B cell (primary cell): ENCODE measurements around the gene FBXL16. TPM values are rescaled to one million over a fixed set of nuclear protein-coding genes. Genes with fewer than 3 reads are reported as not detected.

Source experiments
- ATAC-seq: fragments of 200-7000 bp; cut with Tn5 transposase; one replicate; pipeline ENCODE4 v1.10.0; 2021; ENCODE audit warnings: low read depth, mild to moderate bottlenecking, moderate number of reproducible peaks, moderate library complexity
- CTCF ChIA-PET: fragments of 350-600 bp; sonication (Branson Sonifier 250); formaldehyde crosslinking; loops from one replicate; lab custom pipeline; 2021; ENCODE audit warnings: antibody characterized with exemption, inconsistent platforms; lab: Charles Lee
- POLR2A ChIA-PET: fragments of 350-600 bp; sonication (Branson Sonifier 250); formaldehyde crosslinking; loops from one replicate; lab custom pipeline; 2021; ENCODE audit warnings: antibody characterized with exemption; lab: Charles Lee
- DNase-seq: peaks from one replicate; pipeline ENCODE4 v3.0.0; 2013
- H2AFZ ChIP-seq: 2 replicates; pipeline ENCODE4 v1.6.1; 2012; ENCODE audit warnings: mild to moderate bottlenecking, low read depth, low read length; ENCODE audit not compliant: insufficient read depth, poor library complexity, severe bottlenecking
- H3K27ac ChIP-seq, 2 donors: 1 replicate in 1 of 2; 2 replicates in 1 of 2; pipeline ENCODE4 v1.5.1; 2012 to 2013; ENCODE audit warnings: low read length in 2 of 2, mild to moderate bottlenecking in 2 of 2, moderate library complexity in 1 of 2
- H3K27me3 ChIP-seq, 4 experiments: fragments of 200-600 bp in 1 of 4; sonication (generic) in 1 of 4; replicated peaks in 1 of 4; 1 replicate in 2 of 4; 2 replicates in 2 of 4; pipeline versions ENCODE4 v1.6.1 to v1.7.0; 2013 to 2016; ENCODE audit warnings: low read length in 3 of 4, mild to moderate bottlenecking in 2 of 4, mixed read lengths in 1 of 4, moderate library complexity in 1 of 4; ENCODE audit not compliant: insufficient read depth in 4 of 4, control insufficient read depth in 3 of 4; ENCODE audit errors: control extremely low read depth in 1 of 4
- H3K36me3 ChIP-seq, 2 experiments: replicated peaks in 1 of 2; 1 replicate in 1 of 2; 2 replicates in 1 of 2; pipeline versions ENCODE4 v1.6.1 to v1.7.1; 2013; ENCODE audit warnings: low read length in 1 of 2; ENCODE audit not compliant: insufficient read depth in 2 of 2, control insufficient read depth in 1 of 2; ENCODE audit errors: control extremely low read depth in 1 of 2, extremely low read depth in 1 of 2
- H3K4me1 ChIP-seq, 2 donors: fragments of 200-600 bp in 1 of 2; sonication (generic) in 1 of 2; 1 replicate in 1 of 2; 2 replicates in 1 of 2; pipeline versions ENCODE4 v1.5.1 to v1.6.1; 2013 to 2017; ENCODE audit warnings: low read length in 2 of 2; ENCODE audit not compliant: control insufficient read depth in 2 of 2, insufficient read depth in 2 of 2
- H3K4me2 ChIP-seq: replicated peaks from 2 replicates; pipeline ENCODE3; 2012; ENCODE audit warnings: mild to moderate bottlenecking, low read depth, low read length; ENCODE audit not compliant: poor library complexity, severe bottlenecking
- H3K4me3 ChIP-seq, 5 experiments: fragments of 200-600 bp in 1 of 5; sonication (generic) in 1 of 5; 1 replicate in 3 of 5; 2 replicates in 2 of 5; pipeline versions ENCODE4 v1.5.1 to v1.7.0; 2011 to 2016; ENCODE audit warnings: low read length in 4 of 5, mild to moderate bottlenecking in 4 of 5, low read depth in 2 of 5, control low read depth in 1 of 5, moderate library complexity in 1 of 5; ENCODE audit not compliant: insufficient read depth in 1 of 5; ENCODE audit errors: control extremely low read depth in 1 of 5, extremely low read depth in 1 of 5
- H3K79me2 ChIP-seq: fragments of 200-600 bp; sonication (generic); one replicate; pipeline ENCODE4 v1.6.0; 2016; ENCODE audit warnings: low read length; ENCODE audit not compliant: control insufficient read depth, insufficient read depth
- H3K9ac ChIP-seq: fragments of 200-600 bp; sonication (generic); 2 replicates; pipeline ENCODE4 v1.6.1; 2017; ENCODE audit warnings: mild to moderate bottlenecking, low read length, moderate library complexity
- H3K9me3 ChIP-seq, 3 donors: one replicate each; pipeline versions ENCODE4 v1.6.1 to v1.7.1; 2013; ENCODE audit warnings: low read length in 2 of 3; ENCODE audit not compliant: control insufficient read depth in 2 of 3, insufficient read depth in 1 of 3; ENCODE audit errors: control extremely low read depth in 1 of 3
- H4K20me1 ChIP-seq: 2 replicates; pipeline ENCODE4 v1.6.0; 2012; ENCODE audit warnings: mild to moderate bottlenecking, low read length; ENCODE audit not compliant: insufficient read depth, control insufficient read depth, poor library complexity, severe bottlenecking
- H3K27ac Mint-ChIP-seq: one replicate; pipeline ENCODE4 v1.8.0; 2021; ENCODE audit warnings: mixed read lengths
- H3K27me3 Mint-ChIP-seq: one replicate; pipeline ENCODE4 v1.8.0; 2021; ENCODE audit warnings: mixed read lengths
- H3K4me1 Mint-ChIP-seq: one replicate; pipeline ENCODE4 v1.8.0; 2021; ENCODE audit warnings: mixed read lengths
- H3K4me3 Mint-ChIP-seq: one replicate; pipeline ENCODE4 v1.8.0; 2021; ENCODE audit warnings: mixed read lengths
- H3K9me3 Mint-ChIP-seq: one replicate; pipeline ENCODE4 v1.8.0; 2022; ENCODE audit warnings: mixed read lengths; ENCODE audit not compliant: insufficient read depth
- CTCF ChIP-seq: fragments of 200-600 bp; IDR thresholded peaks from one replicate; pipeline ENCODE4 v1.8.0; 2022; ENCODE audit warnings: antibody characterized with exemption, mild to moderate bottlenecking
- EZH2 ChIP-seq: IDR thresholded peaks from 2 replicates; pipeline ENCODE4 v1.6.1; 2012; ENCODE audit warnings: borderline replicate concordance, low read depth, mild to moderate bottlenecking, moderate library complexity, low read length; ENCODE audit not compliant: insufficient read depth, poor library complexity, severe bottlenecking
- WGBS: methylation state at CpG from one replicate; pipeline ENCODE4 v1.1.5; 2013; ENCODE audit warnings: missing lambda C conversion rate; ENCODE audit not compliant: insufficient coverage; 5-methylcytosine and 5-hydroxymethylcytosine counted together
- intact Hi-C: fragments of 100-400 bp; cut with micrococcal nuclease; formaldehyde crosslinking; loops from one replicate; pipeline ENCODE4 v1.10.0; 2022
- polyA plus RNA-seq: library from polyadenylated mRNA; depleted of rRNA; stranded (reverse); fragments of >200 nt; gene quantifications from 2 replicates; pipeline ENCODE4 v1.2.3, GENCODE V29; 2012
- total RNA-seq, 2 donors: library from RNA; stranded (reverse); fragments of 120-200 nt in 1 of 2; gene quantifications; 1 replicate in 1 of 2; 2 replicates in 1 of 2; pipeline versions ENCODE4 v1.2.3 to v1.2.4, GENCODE V29; 2013 to 2022

Gene FBXL16
- total and polyA plus RNA-seq, 2 donors (not counting 1 experiment from before 2014, with no cell fraction given) = 2.2 to 5.8 TPM

GRCh38 chr16:700684-701584 lies 4.7 kb downstream of the FBXL16 start:
- H3K27me3 Mint-ChIP-seq = peaks cover 26% of the 10 kb centered on the region

More at GRCh38 chr16:700684-701584, 4.7 kb downstream of the FBXL16 start:
- no peaks in the 10 kb centered on the region for H3K36me3 ChIP-seq
- peaks cover 0 to 72% (median 31%) of the 10 kb centered on the region in 4 experiments for H3K27me3 ChIP-seq
- intact Hi-C loops = no loop called here
- no peak overlapping the region for H3K27ac ChIP-seq
- no peaks in the 10 kb centered on the region for H3K9me3 Mint-ChIP-seq
- CTCF ChIA-PET = interaction anchor here (1.2 kb wide), 1 partner anchor 12 kb away, joined by 3 read pairs; no protein-coding TSS in a partner anchor
- H3K4me3 Mint-ChIP-seq = no peak overlapping the region
- POLR2A ChIA-PET = no interaction called here
- ATAC-seq (no peak), DNase-seq (peak; percentile 59)
- H3K4me2 ChIP-seq = peak overlapping the region; percentile 30
- no peaks in the 10 kb centered on the region for H4K20me1 ChIP-seq
- peaks cover 18 to 20% of the 10 kb centered on the region in 2 donors for H3K4me1 ChIP-seq
- H2AFZ ChIP-seq = no peak overlapping the region
- WGBS = 7% methylated on average over 76 of the region's 76 CpGs
- H3K9ac ChIP-seq = no peak overlapping the region
- no peaks in the 10 kb centered on the region for H3K79me2 ChIP-seq
- TF ChIP-seq CTCF = no peak
- TF ChIP-seq EZH2 = no peak
- H3K27ac Mint-ChIP-seq = no peak overlapping the region
- H3K4me1 Mint-ChIP-seq = no peaks in the 10 kb centered on the region
- H3K9me3 ChIP-seq = peaks cover 0 to 31% (median 0%) of the 10 kb centered on the region in 3 donors
- no peak overlapping the region for H3K4me3 ChIP-seq
